Bronchial epithelial cell (primary cell): ENCODE measurements around the gene FBRS. TPM values are rescaled to one million over a fixed set of nuclear protein-coding genes. Genes with fewer than 3 reads are reported as not detected.

ENCODE experiments used
- DNase-seq: peaks from one replicate; pipeline ENCODE4 v3.0.0-alpha.2; 2010; ENCODE audit warnings: low read depth
- FAIRE-seq: peaks from 2 replicates; lab custom pipeline; 2011; peaks lifted over from hg19 to GRCh38; lab: Jason Lieb, UNC
- H3K27me3 ChIP-seq: 2 replicates; pipeline ENCODE4 v1.5.1; 2011; ENCODE audit warnings: low read length; ENCODE audit not compliant: control insufficient read depth, insufficient read depth
- H3K36me3 ChIP-seq: 2 replicates; pipeline ENCODE4 v1.5.1; 2011; ENCODE audit warnings: low read length; ENCODE audit not compliant: control insufficient read depth, insufficient read depth
- H3K4me3 ChIP-seq: 2 replicates; pipeline ENCODE4 v1.5.1; 2011; ENCODE audit warnings: mild to moderate bottlenecking, low read depth, low read length, control low read depth
- total RNA-seq: library from RNA; depleted of rRNA; stranded (reverse); fragments of >200 nt; gene quantifications from 2 replicates; pipeline ENCODE4 v1.2.1, GENCODE V29; 2014
- TF ChIP-seq, protein P1 (sequence below): IDR thresholded peaks from 2 replicates; pipeline ENCODE4 v1.5.1; 2011; ENCODE audit warnings: mild to moderate bottlenecking, moderate library complexity, low read length, control low read depth, inconsistent platforms; ENCODE audit not compliant: insufficient read depth, severe bottlenecking

Gene FBRS
- total RNA-seq, 1 donor from 2014 or later, result 7.9 TPM

DNA sequence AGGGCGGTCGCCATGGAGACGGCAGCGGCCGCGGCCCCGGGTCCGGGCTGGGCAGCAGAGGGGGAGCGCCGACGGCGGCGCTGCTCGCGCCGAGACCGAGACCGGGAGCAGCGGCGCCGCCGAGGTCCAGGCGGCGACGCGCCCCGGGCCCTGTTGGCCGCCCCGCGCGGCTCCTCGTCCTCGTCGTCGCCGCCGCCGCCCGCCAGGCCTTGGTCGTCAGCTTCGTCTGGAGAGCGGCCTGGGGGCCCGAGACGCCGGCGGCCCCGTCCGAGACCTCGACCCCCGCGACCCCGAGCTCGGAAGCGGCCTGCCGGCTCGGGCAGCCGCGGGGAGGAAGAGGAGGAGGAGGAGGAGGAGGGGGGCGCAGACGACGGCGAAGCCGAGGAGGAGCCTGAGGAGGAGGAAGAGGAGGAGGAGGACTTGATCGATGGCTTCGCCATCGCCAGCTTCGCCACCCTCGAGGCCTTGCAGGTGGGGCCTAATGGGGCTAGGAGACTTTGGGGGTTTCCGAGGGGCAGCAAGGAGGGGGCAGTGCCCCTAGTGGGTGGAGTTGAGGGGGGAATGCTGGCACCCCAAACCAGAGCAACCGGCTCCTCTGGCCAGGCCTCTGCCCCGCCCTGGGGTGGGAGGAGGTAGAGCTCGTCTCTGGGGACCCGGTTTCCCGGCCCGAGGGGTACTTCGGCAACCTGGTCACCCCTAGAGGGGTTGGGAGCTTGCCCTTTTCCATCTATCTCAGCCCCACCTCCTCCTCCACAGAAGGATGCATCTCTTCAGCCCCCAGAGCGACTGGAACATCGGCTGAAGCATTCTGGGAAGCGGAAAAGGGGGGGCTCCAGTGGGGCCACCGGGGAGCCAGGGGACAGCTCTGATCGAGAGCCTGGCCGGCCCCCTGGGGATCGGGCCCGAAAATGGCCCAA, 1.5 kb downstream of the FBRS start:
- TF ChIP-seq, protein P1, sequence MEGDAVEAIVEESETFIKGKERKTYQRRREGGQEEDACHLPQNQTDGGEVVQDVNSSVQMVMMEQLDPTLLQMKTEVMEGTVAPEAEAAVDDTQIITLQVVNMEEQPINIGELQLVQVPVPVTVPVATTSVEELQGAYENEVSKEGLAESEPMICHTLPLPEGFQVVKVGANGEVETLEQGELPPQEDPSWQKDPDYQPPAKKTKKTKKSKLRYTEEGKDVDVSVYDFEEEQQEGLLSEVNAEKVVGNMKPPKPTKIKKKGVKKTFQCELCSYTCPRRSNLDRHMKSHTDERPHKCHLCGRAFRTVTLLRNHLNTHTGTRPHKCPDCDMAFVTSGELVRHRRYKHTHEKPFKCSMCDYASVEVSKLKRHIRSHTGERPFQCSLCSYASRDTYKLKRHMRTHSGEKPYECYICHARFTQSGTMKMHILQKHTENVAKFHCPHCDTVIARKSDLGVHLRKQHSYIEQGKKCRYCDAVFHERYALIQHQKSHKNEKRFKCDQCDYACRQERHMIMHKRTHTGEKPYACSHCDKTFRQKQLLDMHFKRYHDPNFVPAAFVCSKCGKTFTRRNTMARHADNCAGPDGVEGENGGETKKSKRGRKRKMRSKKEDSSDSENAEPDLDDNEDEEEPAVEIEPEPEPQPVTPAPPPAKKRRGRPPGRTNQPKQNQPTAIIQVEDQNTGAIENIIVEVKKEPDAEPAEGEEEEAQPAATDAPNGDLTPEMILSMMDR, result peak; percentile 18
- Histone ChIP-seq H3K27me3 (no peaks in the 10 kb centered on the region), H3K36me3 (peaks cover 31% of the 10 kb centered on the region), H3K4me3 (peak overlapping the region; percentile 68)
- FAIRE-seq, result no peak
- peak; percentile 15 for DNase-seq

DNA sequence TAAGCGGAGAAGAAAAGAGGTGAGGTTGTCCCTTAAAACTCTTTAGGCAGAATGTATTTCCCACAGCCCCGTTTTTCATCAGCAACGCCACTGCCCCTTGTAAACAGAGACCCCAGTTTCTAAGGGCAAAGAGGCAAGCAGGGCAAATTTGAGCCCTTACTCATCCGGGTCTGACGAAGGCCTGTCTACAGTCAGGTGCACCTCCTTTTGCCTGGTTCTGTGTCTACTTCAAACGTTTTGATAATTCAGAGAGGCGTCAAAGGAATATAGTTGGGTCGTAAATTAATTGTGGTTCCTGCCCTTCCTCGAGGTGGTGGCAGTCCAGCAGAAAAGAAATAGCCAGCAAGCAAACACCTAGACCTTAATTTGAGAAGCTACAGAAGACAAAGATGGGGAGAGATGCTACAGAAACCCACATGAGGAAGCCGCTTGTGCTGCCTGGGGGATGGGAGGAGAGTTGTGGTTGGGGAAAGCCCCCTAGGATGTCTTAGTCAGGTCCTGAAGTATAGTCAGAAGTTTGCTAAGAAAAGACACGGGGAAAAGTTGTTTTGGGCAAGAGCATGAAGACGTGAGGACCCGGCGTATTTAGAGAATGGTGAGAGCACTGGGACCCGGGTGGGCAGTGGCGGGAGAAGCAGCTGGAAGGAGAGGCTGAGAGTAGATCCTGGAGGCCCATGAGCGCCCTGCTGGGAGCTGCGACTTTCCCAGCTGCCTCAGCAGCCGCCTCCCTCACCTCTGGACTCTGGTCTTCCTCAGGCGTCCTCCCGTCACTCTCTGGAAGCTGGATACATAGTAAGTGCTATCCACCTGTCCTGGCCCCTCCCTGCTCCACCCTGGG, 2.4 kb downstream of the FBRS start:
- peak overlapping the region; percentile 68 for H3K4me3 ChIP-seq
- DNase-seq (peak; percentile 29), FAIRE-seq (no peak)
- H3K27me3 ChIP-seq, result no peaks in the 10 kb centered on the region
- H3K36me3 ChIP-seq, result peaks cover 31% of the 10 kb centered on the region
- TF ChIP-seq, protein P1, result no peak

DNA sequence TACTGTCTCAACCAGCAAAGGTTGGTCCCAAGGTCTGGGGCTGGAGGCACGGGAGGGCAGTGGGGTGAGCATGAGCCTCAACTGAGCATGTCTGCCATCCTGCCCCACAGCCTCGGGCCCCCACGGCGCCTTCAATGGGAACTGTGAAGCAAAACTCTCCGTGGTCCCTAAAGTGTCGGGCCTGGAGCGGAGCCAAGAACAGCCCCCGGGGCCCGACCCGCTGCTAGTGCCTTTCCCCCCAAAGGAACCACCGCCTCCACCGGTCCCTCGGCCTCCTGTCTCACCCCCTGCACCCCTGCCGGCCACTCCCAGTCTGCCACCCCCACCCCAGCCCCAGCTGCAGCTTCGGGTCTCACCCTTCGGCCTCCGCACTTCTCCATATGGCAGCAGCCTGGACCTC, 4.2 kb downstream of the FBRS start:
- FAIRE-seq (no peak), DNase-seq (no peak)
- Histone ChIP-seq H3K4me3 (no peak overlapping the region), H3K27me3 (no peaks in the 10 kb centered on the region), H3K36me3 (peaks cover 42% of the 10 kb centered on the region)
- TF ChIP-seq, protein P1, result no peak

DNA sequence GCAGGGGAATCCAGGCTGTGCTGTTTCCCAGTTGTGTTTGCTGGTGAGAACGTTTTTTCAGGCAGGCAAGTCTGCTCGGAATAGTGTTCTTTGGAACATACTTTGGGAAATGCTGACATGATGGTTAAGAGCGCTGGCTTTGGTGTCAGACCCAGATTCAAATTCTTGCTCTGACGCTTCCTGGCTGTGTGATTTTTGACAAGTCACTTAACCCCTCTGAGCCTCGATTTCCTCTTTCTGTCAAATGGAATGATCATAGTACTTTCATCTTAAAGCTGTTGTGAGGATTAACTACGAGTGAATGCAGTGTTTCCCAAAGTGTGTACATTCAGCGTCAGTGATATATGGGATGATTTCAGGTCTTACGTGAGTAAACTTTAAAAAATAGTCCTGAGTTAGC, 4.8 kb downstream of the FBRS start:
- H3K4me3 ChIP-seq, result no peak overlapping the region
- H3K27me3 ChIP-seq, result no peaks in the 10 kb centered on the region
- H3K36me3 ChIP-seq, result peaks cover 48% of the 10 kb centered on the region
- DNase-seq (no peak), FAIRE-seq (no peak)
- TF ChIP-seq, protein P1, result no peak

DNA sequence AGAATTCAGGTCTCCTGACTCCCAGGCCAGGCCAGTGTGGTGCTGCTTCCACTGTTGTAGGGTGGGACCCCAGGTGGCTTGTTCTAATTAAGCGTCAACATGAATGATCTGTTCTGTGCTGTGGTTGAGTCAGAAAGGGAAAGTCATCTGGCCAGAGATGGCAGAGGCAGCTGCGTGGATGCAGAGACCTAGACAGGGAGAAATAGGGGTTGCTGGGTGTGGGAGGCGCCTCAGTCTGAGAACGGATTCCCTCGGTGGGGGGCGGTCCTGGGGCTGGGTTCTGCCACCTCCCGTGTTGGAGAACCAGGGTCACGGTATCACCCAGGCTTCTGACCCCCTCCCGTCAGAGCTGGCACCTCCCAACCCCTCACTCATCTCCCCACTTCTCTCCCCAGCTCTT, 5.6 kb downstream of the FBRS start:
- Histone ChIP-seq H3K27me3 (no peaks in the 10 kb centered on the region), H3K36me3 (peaks cover 50% of the 10 kb centered on the region), H3K4me3 (no peak overlapping the region)
- FAIRE-seq (no peak), DNase-seq (no peak)
- TF ChIP-seq, protein P1, result no peak
